OCI-LY1 (cell line): ENCODE results near the gene INPPL1.

Source experiments
- CTCF ChIP-seq: fragments of 200-600 bp; sonication (generic), shearing (Covaris generic); IDR thresholded peaks from 2 replicates; pipeline ENCODE4 v1.5.1; 2017; ENCODE audit warnings: mild to moderate bottlenecking, antibody characterized with exemption, low read length, moderate library complexity, mixed read lengths
- EZH2 ChIP-seq: fragments of 200-600 bp; sonication (generic), shearing (Covaris generic); IDR thresholded peaks from 2 replicates; pipeline ENCODE4 v1.8.0; 2017; ENCODE audit warnings: borderline replicate concordance, mixed run types, mild to moderate bottlenecking, antibody characterized with exemption, low read length, moderate library complexity, mixed read lengths

GRCh38 chr11:72249961-72250360 is 25.4 kb downstream of the INPPL1 start:
- no peak for TF ChIP-seq CTCF
- TF ChIP-seq EZH2, result no peak
